OCI-LY1 (cell line): ENCODE data around the gene DCLK1.

Source experiments
- EZH2 ChIP-seq: fragments of 200-600 bp; sonication (generic), shearing (Covaris generic); IDR thresholded peaks from 2 replicates; pipeline ENCODE4 v1.8.0; 2017; ENCODE audit warnings: borderline replicate concordance, mixed run types, mild to moderate bottlenecking, antibody characterized with exemption, low read length, moderate library complexity, mixed read lengths
- TF ChIP-seq, protein P1 (sequence below): fragments of 200-600 bp; sonication (generic), shearing (Covaris generic); IDR thresholded peaks from 2 replicates; pipeline ENCODE4 v1.5.1; 2017; ENCODE audit warnings: mild to moderate bottlenecking, antibody characterized with exemption, low read length, moderate library complexity, mixed read lengths

DNA sequence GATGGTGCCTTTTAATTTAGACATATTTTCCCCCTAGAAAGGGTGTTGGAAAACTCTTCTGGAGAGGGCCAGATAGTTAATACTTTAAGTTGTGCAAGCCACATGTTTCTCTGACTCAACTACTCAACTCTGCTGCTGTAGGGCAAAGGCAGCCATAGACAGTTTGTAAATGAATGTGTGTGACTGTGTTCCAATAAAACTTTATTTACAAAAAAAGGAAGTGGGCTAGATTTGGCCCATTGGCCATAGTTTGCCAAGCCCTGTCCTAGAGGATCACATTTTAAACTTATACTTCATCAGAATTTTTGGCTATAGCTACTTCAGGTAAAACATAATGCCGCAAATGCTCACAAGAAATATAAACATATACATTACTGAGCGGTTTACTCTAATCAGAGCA lies 348.4 kb downstream of the DCLK1 start:
- TF ChIP-seq, protein P1, sequence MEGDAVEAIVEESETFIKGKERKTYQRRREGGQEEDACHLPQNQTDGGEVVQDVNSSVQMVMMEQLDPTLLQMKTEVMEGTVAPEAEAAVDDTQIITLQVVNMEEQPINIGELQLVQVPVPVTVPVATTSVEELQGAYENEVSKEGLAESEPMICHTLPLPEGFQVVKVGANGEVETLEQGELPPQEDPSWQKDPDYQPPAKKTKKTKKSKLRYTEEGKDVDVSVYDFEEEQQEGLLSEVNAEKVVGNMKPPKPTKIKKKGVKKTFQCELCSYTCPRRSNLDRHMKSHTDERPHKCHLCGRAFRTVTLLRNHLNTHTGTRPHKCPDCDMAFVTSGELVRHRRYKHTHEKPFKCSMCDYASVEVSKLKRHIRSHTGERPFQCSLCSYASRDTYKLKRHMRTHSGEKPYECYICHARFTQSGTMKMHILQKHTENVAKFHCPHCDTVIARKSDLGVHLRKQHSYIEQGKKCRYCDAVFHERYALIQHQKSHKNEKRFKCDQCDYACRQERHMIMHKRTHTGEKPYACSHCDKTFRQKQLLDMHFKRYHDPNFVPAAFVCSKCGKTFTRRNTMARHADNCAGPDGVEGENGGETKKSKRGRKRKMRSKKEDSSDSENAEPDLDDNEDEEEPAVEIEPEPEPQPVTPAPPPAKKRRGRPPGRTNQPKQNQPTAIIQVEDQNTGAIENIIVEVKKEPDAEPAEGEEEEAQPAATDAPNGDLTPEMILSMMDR, result no peak
- no peak for TF ChIP-seq EZH2
